WTC11 (cell line): ENCODE data around the gene PPTC7.

Experiments
- ELF4 ChIP-seq: sonication (generic); formaldehyde crosslinking; IDR thresholded peaks from 2 replicates; pipeline ENCODE4 v1.8.1; 2022; ENCODE audit warnings: low read depth, mild to moderate bottlenecking, moderate library complexity, missing genetic modification reagents
- TP53 ChIP-seq: sonication (generic); formaldehyde crosslinking; IDR thresholded peaks from 2 replicates; pipeline ENCODE4 v1.8.1; 2023; ENCODE audit warnings: mild to moderate bottlenecking, missing genetic modification reagents
- ZNF232 ChIP-seq: sonication (generic); formaldehyde crosslinking; IDR thresholded peaks from 2 replicates; pipeline ENCODE4 v1.8.0; 2022; ENCODE audit warnings: mild to moderate bottlenecking, missing genetic modification reagents
- ZNF416 ChIP-seq: fragments of 250-450 bp; sonication (Bioruptor Pico); IDR thresholded peaks from 2 replicates; pipeline ENCODE4 v1.9.0; 2021; ENCODE audit warnings: mild to moderate bottlenecking, inconsistent platforms
- TF ChIP-seq, protein P1 (sequence below): fragments of 200-600 bp; IDR thresholded peaks from 2 replicates; pipeline ENCODE4 v1.8.0; 2022; ENCODE audit warnings: antibody characterized with exemption
- TF ChIP-seq, protein P2 (sequence below): sonication (generic); formaldehyde crosslinking; IDR thresholded peaks from 2 replicates; pipeline ENCODE4 v1.8.1; 2022; ENCODE audit warnings: low read depth, missing genetic modification reagents, borderline replicate concordance

DNA sequence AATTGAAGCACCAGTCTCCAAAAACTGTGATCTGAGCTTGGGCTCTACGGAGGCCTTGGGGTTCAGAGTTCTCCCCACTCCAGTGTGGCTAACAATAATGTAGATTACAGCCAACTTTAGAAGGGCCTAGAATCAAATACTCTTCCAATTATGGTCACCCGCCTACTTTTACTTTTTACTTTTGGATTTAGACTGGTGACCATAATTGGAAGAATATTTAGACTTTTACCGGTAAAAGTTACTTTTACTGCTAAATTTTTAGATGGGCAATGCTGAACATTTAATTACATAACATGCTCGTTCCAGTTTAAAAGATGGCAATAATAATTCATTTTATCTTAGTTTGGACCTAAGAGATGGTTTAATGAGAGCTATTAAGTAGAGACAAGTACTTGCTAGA is 39.2 kb downstream of the PPTC7 start:
- TF ChIP-seq, protein P1, sequence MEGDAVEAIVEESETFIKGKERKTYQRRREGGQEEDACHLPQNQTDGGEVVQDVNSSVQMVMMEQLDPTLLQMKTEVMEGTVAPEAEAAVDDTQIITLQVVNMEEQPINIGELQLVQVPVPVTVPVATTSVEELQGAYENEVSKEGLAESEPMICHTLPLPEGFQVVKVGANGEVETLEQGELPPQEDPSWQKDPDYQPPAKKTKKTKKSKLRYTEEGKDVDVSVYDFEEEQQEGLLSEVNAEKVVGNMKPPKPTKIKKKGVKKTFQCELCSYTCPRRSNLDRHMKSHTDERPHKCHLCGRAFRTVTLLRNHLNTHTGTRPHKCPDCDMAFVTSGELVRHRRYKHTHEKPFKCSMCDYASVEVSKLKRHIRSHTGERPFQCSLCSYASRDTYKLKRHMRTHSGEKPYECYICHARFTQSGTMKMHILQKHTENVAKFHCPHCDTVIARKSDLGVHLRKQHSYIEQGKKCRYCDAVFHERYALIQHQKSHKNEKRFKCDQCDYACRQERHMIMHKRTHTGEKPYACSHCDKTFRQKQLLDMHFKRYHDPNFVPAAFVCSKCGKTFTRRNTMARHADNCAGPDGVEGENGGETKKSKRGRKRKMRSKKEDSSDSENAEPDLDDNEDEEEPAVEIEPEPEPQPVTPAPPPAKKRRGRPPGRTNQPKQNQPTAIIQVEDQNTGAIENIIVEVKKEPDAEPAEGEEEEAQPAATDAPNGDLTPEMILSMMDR = no peak
- TF ChIP-seq ZNF232 (CRISPR knock-in tag) (no peak), ZNF416 (CRISPR knock-in tag) (no peak), TP53 (CRISPR knock-in tag) (no peak), ELF4 (CRISPR knock-in tag) (no peak)
- TF ChIP-seq, protein P2, sequence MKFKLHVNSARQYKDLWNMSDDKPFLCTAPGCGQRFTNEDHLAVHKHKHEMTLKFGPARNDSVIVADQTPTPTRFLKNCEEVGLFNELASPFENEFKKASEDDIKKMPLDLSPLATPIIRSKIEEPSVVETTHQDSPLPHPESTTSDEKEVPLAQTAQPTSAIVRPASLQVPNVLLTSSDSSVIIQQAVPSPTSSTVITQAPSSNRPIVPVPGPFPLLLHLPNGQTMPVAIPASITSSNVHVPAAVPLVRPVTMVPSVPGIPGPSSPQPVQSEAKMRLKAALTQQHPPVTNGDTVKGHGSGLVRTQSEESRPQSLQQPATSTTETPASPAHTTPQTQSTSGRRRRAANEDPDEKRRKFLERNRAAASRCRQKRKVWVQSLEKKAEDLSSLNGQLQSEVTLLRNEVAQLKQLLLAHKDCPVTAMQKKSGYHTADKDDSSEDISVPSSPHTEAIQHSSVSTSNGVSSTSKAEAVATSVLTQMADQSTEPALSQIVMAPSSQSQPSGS (CRISPR knock-in tag) = no peak
